Measurements from ENCODE around the gene HAUS7. TPM values are rescaled to one million over a fixed set of nuclear protein-coding genes. Genes with fewer than 3 reads are reported as not detected.

HAUS7 gene
- total and polyA plus RNA-seq, 4 donors: 11.3 to 42.9 (median 28.0) TPM

DNA sequence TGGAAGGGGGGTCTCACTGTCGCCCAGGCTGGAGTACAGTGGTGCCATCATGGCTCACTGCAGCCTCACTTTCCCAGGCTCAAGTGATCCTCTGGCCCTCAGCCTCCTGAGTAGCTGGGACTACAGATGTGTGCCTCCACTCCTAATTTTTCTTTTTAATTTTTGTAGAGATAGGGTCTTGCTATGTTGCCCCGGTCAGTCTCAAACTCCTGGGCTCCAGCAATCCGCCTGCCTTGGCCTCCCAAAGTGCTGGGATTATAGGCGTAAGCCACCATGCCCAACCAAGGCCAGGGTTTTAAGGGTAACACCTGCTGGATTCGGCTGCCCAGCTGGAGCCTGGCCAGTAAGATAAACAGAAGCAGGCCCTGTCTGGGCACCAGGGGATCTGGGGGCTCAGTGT is 27.9 kb downstream of the HAUS7 start:
- DNase-seq: no peak
- 75 to 89% methylated on average over 4 to 5 of the region's 5 CpGs for WGBS, 2 donors
- peaks cover 0 to 13% (median 0%) of the 10 kb centered on the region in 4 donors for H3K9me3 ChIP-seq (ENCODE audit: control insufficient read depth in 4 of 4, insufficient read depth in 3 of 4, low read length in 3 of 4)
- H3K4me1 ChIP-seq (ENCODE audit: control insufficient read depth in 5 of 5, insufficient read depth in 5 of 5, low read length in 5 of 5): no peaks in the 10 kb centered on the region
- H3K9ac ChIP-seq (ENCODE audit: insufficient read depth in 1 of 2, low read length in 2 of 2): no peak overlapping the region
- peaks cover 0 to 5% (median 0%) of the 10 kb centered on the region in 3 donors for H3K27me3 ChIP-seq (ENCODE audit: control insufficient read depth in 3 of 3, insufficient read depth in 3 of 3, low read length in 2 of 3)
- H3K36me3 ChIP-seq (ENCODE audit: control insufficient read depth in 4 of 4, insufficient read depth in 4 of 4, low read length in 4 of 4): no peaks in the 10 kb centered on the region
- H3K27ac ChIP-seq (ENCODE audit: low read depth in 1 of 2, low read length in 1 of 2): no peak overlapping the region
- H3K4me3 ChIP-seq: no peak overlapping the region
- TF ChIP-seq, protein P1, sequence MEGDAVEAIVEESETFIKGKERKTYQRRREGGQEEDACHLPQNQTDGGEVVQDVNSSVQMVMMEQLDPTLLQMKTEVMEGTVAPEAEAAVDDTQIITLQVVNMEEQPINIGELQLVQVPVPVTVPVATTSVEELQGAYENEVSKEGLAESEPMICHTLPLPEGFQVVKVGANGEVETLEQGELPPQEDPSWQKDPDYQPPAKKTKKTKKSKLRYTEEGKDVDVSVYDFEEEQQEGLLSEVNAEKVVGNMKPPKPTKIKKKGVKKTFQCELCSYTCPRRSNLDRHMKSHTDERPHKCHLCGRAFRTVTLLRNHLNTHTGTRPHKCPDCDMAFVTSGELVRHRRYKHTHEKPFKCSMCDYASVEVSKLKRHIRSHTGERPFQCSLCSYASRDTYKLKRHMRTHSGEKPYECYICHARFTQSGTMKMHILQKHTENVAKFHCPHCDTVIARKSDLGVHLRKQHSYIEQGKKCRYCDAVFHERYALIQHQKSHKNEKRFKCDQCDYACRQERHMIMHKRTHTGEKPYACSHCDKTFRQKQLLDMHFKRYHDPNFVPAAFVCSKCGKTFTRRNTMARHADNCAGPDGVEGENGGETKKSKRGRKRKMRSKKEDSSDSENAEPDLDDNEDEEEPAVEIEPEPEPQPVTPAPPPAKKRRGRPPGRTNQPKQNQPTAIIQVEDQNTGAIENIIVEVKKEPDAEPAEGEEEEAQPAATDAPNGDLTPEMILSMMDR (IDR thresholded peaks at IDR 0.05; ENCODE audit: control extremely low read depth, extremely low read depth): no peak
- no peak for ATAC-seq (ENCODE audit: insufficient read depth, low FRiP score)

DNA sequence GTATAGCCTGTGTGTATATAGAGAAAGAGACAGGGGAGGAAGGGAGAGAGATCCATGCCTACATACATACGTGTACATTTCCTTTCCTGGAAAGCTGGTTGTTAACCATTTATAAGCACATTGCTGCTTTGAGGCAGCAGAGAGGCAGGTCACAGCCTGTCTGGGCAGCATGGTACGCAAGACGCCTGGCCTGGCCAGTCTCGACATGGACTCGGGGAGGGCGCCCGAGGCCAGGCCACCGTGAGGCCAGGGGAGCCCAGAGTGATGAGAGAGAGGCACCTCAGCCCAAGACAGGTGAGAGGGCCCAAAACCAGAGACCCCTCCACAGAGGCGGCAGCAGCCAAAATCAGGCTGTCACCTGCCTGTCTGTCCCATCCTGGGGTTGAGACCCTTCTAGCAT is 28.4 kb downstream of the HAUS7 start:
- DNase-seq (no peak), ATAC-seq (ENCODE audit: insufficient read depth, low FRiP score) (no peak)
- TF ChIP-seq, protein P1 (IDR thresholded peaks at IDR 0.05; ENCODE audit: control extremely low read depth, extremely low read depth): no peak
- peaks cover 0 to 13% (median 0%) of the 10 kb centered on the region in 4 donors for H3K9me3 ChIP-seq (ENCODE audit: control insufficient read depth in 4 of 4, insufficient read depth in 3 of 4, low read length in 3 of 4)
- no peak overlapping the region for H3K9ac ChIP-seq (ENCODE audit: insufficient read depth in 1 of 2, low read length in 2 of 2)
- no peak overlapping the region for H3K27ac ChIP-seq (ENCODE audit: low read depth in 1 of 2, low read length in 1 of 2)
- H3K4me3 ChIP-seq: no peak overlapping the region
- 77% methylated on average over 8 to 9 of the region's 9 CpGs for WGBS, 2 donors
- peaks cover 0 to 5% (median 0%) of the 10 kb centered on the region in 3 donors for H3K27me3 ChIP-seq (ENCODE audit: control insufficient read depth in 3 of 3, insufficient read depth in 3 of 3, low read length in 2 of 3)
- H3K4me1 ChIP-seq (ENCODE audit: control insufficient read depth in 5 of 5, insufficient read depth in 5 of 5, low read length in 5 of 5): no peaks in the 10 kb centered on the region
- H3K36me3 ChIP-seq (ENCODE audit: control insufficient read depth in 4 of 4, insufficient read depth in 4 of 4, low read length in 4 of 4): no peaks in the 10 kb centered on the region

DNA sequence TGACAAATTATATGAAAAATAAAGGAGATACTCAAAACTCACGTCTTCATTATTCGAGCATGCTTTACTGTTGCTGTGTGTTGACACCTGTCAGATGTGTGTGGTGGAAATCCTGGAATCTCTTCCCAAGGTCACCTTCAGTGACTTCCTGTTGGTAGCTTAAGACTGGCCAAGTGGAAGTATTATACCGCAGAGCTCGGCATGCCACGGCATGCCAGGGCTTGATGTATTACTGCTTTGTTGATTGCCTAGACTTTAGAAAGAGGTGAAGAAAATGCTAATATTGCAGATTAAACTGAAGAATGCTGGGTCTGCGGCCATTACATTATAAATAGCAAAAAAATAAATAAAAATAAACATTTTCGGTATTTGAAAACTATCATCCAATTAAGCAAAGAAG is 29.1 kb downstream of the HAUS7 start:
- Histone ChIP-seq H3K4me1 (ENCODE audit: control insufficient read depth in 5 of 5, insufficient read depth in 5 of 5, low read length in 5 of 5) (no peaks in the 10 kb centered on the region), H3K4me3 (no peak overlapping the region), H3K9me3 (ENCODE audit: control insufficient read depth in 4 of 4, insufficient read depth in 3 of 4, low read length in 3 of 4) (peaks cover 0 to 13% (median 0%) of the 10 kb centered on the region in 4 donors), H3K9ac (ENCODE audit: insufficient read depth in 1 of 2, low read length in 2 of 2) (no peak overlapping the region), H3K27me3 (ENCODE audit: control insufficient read depth in 3 of 3, insufficient read depth in 3 of 3, low read length in 2 of 3) (peaks cover 0 to 5% (median 0%) of the 10 kb centered on the region in 3 donors), H3K27ac (ENCODE audit: low read depth in 1 of 2, low read length in 1 of 2) (no peak overlapping the region), H3K36me3 (ENCODE audit: control insufficient read depth in 4 of 4, insufficient read depth in 4 of 4, low read length in 4 of 4) (no peaks in the 10 kb centered on the region)
- TF ChIP-seq, protein P1 (IDR thresholded peaks at IDR 0.05; ENCODE audit: control extremely low read depth, extremely low read depth): no peak
- DNase-seq (no peak), ATAC-seq (ENCODE audit: insufficient read depth, low FRiP score) (no peak)
- WGBS, 2 donors: 63% methylated on average over 7 of the region's 7 CpGs

DNA sequence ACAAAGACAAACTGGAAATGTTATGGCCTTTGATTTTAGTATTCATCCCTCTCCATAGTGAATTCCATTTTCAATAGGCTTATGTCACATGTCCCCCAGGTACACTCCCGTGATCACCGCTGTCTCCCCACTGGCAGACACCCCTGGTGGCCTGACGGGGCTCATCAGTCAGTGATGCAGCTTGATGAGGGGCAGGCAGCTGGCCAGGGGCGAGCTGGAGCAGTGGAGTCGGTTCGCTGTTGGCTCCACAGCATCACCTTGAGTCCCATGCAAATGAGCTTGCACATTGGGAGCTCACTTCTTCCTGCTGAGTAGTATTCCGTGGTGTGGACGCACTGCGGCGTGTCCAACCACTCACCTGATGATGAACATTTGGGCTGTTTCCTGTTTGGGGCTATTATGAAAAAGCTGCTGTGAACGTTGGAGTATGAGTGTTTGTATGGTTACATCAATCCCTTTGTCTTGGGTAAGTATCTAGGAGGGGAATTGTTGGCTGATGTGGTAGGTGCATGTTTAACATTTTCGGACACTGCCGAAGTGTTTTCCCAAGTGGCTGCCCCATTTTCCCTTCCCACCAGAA is 29.7 kb downstream of the HAUS7 start:
- 68 to 73% methylated on average over 13 of the region's 13 CpGs for WGBS, 2 donors
- peaks cover 0 to 5% (median 0%) of the 10 kb centered on the region in 3 donors for H3K27me3 ChIP-seq (ENCODE audit: control insufficient read depth in 3 of 3, insufficient read depth in 3 of 3, low read length in 2 of 3)
- no peak overlapping the region for H3K4me3 ChIP-seq
- ATAC-seq (ENCODE audit: insufficient read depth, low FRiP score) (no peak), DNase-seq (no peak)
- H3K9me3 ChIP-seq (ENCODE audit: control insufficient read depth in 4 of 4, insufficient read depth in 3 of 4, low read length in 3 of 4): peaks cover 0 to 13% (median 0%) of the 10 kb centered on the region in 4 donors
- H3K9ac ChIP-seq (ENCODE audit: insufficient read depth in 1 of 2, low read length in 2 of 2): no peak overlapping the region
- no peaks in the 10 kb centered on the region for H3K36me3 ChIP-seq (ENCODE audit: control insufficient read depth in 4 of 4, insufficient read depth in 4 of 4, low read length in 4 of 4)
- H3K4me1 ChIP-seq (ENCODE audit: control insufficient read depth in 5 of 5, insufficient read depth in 5 of 5, low read length in 5 of 5): no peaks in the 10 kb centered on the region
- TF ChIP-seq, protein P1 (IDR thresholded peaks at IDR 0.05; ENCODE audit: control extremely low read depth, extremely low read depth): no peak
- H3K27ac ChIP-seq (ENCODE audit: low read depth in 1 of 2, low read length in 1 of 2): no peak overlapping the region

All from lung (tissue), 12 donors.